ENCODE data around the gene TNFRSF14.

DNA sequence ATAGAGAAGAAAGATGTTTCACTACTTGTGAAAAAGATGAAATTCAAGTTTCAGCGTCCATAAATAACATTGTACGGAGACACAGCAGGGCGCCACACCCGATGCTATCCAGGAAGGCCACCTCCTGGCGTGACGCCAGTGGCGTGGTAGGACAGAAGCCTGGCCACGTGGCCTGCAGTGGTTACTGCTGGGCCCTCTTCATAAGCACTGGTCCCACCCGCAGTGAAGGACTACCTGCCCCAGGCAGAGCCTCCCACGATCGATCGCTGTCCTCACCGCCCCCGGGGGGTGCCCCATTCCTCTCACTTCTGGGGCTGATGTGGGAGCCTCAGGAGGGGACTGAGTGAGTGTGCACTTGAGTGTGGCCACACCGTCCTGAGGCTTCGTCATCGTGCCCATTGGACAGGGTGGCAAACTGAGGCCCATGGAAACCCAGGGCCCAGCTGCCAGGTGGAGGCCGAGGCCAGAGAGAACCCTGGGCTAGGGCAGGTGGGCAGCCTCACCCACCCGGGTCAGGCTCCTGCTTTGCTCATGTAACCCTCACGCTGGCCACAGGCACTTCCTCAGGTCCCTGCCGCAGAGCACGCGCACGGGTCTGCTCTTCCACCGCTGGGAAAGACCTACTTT is 14.4 kb upstream of the TNFRSF14 start:
- TF ChIP-seq, protein P1, sequence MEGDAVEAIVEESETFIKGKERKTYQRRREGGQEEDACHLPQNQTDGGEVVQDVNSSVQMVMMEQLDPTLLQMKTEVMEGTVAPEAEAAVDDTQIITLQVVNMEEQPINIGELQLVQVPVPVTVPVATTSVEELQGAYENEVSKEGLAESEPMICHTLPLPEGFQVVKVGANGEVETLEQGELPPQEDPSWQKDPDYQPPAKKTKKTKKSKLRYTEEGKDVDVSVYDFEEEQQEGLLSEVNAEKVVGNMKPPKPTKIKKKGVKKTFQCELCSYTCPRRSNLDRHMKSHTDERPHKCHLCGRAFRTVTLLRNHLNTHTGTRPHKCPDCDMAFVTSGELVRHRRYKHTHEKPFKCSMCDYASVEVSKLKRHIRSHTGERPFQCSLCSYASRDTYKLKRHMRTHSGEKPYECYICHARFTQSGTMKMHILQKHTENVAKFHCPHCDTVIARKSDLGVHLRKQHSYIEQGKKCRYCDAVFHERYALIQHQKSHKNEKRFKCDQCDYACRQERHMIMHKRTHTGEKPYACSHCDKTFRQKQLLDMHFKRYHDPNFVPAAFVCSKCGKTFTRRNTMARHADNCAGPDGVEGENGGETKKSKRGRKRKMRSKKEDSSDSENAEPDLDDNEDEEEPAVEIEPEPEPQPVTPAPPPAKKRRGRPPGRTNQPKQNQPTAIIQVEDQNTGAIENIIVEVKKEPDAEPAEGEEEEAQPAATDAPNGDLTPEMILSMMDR (conservative IDR thresholded peaks at IDR 0.05), result no peak
- TF ChIP-seq ZFX (IDR thresholded peaks at IDR 0.05), result no peak
